Thymus (tissue), 11 donors: ENCODE results near the gene PXN. TPM values are rescaled to one million over a fixed set of nuclear protein-coding genes. Genes with fewer than 3 reads are reported as not detected.

Experiments
- DNase-seq, 9 donors: peaks; one replicate each; pipeline ENCODE4 v3.0.0-alpha.2; 2013; ENCODE audit warnings: low spot score in 9 of 9, low read depth in 6 of 9, missing footprints in 1 of 9
- H3K27ac ChIP-seq, 2 donors: one replicate each; pipeline ENCODE4 v1.5.1; 2013; ENCODE audit warnings: control low read depth in 1 of 2, low read depth in 1 of 2, low read length in 1 of 2, mild to moderate bottlenecking in 1 of 2, moderate library complexity in 1 of 2
- H3K27me3 ChIP-seq, 2 donors: one replicate each; pipeline ENCODE4 v1.5.1; 2013; ENCODE audit warnings: low read length in 1 of 2; ENCODE audit not compliant: control insufficient read depth in 2 of 2, insufficient read depth in 1 of 2
- H3K36me3 ChIP-seq, 2 donors: one replicate each; pipeline ENCODE4 v1.5.1; 2013; ENCODE audit warnings: low read length in 1 of 2, mild to moderate bottlenecking in 1 of 2, moderate library complexity in 1 of 2; ENCODE audit not compliant: control insufficient read depth in 2 of 2, insufficient read depth in 2 of 2
- H3K4me1 ChIP-seq, 2 donors: one replicate each; pipeline ENCODE4 v1.5.1; 2013; ENCODE audit warnings: low read length in 2 of 2; ENCODE audit not compliant: control insufficient read depth in 2 of 2, insufficient read depth in 2 of 2
- H3K4me3 ChIP-seq, 2 donors: one replicate each; pipeline ENCODE4 v1.5.1; 2013; ENCODE audit warnings: low read length in 2 of 2, control low read depth in 1 of 2, mild to moderate bottlenecking in 1 of 2
- H3K9me3 ChIP-seq, 2 donors: one replicate each; pipeline ENCODE4 v1.5.1; 2013; ENCODE audit warnings: low read length in 1 of 2, mild to moderate bottlenecking in 1 of 2; ENCODE audit not compliant: control insufficient read depth in 2 of 2, insufficient read depth in 1 of 2
- WGBS: extraction: QIAGEN DNeasy Blood & Tissue Kit; methylation state at CpG from one replicate; pipeline ENCODE4 v1.1.7; 2013; 5-methylcytosine and 5-hydroxymethylcytosine counted together
- polyA plus RNA-seq: library from polyadenylated mRNA; stranded (reverse); fragments of 200-250 nt; gene quantifications from one replicate; pipeline ENCODE4 v1.2.3, GENCODE V29; 2013
- total RNA-seq: library from RNA; stranded (reverse); fragments of 120-200 nt; gene quantifications from one replicate; pipeline ENCODE4 v1.2.4, GENCODE V29; 2013
- donor health status: healthy.

PXN gene
- total and polyA plus RNA-seq, 2 donors, result 7.2 to 112 TPM

GRCh38 chr12:120223458-120224303 is 41.8 kb downstream of the PXN start:
- 97% methylated on average over 19 of the region's 19 CpGs for WGBS
- Histone ChIP-seq H3K4me3 (no peak overlapping the region), H3K36me3 (peaks cover 21 to 23% of the 10 kb centered on the region in 2 donors), H3K9me3 (no peaks in the 10 kb centered on the region), H3K27ac (no peak overlapping the region), H3K4me1 (peaks cover 21 to 34% of the 10 kb centered on the region in 2 donors), H3K27me3 (no peaks in the 10 kb centered on the region)
- no peak for DNase-seq

- H3K9me3 ChIP-seq, result no peaks in the 10 kb centered on the region
- H3K27ac ChIP-seq, result no peak overlapping the region
- WGBS, result 98% methylated on average over 12 of the region's 12 CpGs
- no peak overlapping the region for H3K4me3 ChIP-seq
- no peak for DNase-seq
- H3K36me3 ChIP-seq, result peaks cover 21 to 24% of the 10 kb centered on the region in 2 donors
- no peaks in the 10 kb centered on the region for H3K27me3 ChIP-seq
- peaks cover 17 to 21% of the 10 kb centered on the region in 2 donors for H3K4me1 ChIP-seq
Observed at GRCh38 chr12:120222288-120222832, 43.2 kb downstream of the PXN start.

GRCh38 chr12:120221576-120221900 is 44.0 kb downstream of the PXN start:
- no peaks in the 10 kb centered on the region for H3K9me3 ChIP-seq
- H3K27ac ChIP-seq, result no peak overlapping the region
- no peaks in the 10 kb centered on the region for H3K27me3 ChIP-seq
- no peak overlapping the region for H3K4me3 ChIP-seq
- H3K36me3 ChIP-seq, result peaks cover 21 to 24% of the 10 kb centered on the region in 2 donors
- 98% methylated on average over 13 of the region's 13 CpGs for WGBS
- DNase-seq, result no peak
- peaks cover 17 to 20% of the 10 kb centered on the region in 2 donors for H3K4me1 ChIP-seq

DNA sequence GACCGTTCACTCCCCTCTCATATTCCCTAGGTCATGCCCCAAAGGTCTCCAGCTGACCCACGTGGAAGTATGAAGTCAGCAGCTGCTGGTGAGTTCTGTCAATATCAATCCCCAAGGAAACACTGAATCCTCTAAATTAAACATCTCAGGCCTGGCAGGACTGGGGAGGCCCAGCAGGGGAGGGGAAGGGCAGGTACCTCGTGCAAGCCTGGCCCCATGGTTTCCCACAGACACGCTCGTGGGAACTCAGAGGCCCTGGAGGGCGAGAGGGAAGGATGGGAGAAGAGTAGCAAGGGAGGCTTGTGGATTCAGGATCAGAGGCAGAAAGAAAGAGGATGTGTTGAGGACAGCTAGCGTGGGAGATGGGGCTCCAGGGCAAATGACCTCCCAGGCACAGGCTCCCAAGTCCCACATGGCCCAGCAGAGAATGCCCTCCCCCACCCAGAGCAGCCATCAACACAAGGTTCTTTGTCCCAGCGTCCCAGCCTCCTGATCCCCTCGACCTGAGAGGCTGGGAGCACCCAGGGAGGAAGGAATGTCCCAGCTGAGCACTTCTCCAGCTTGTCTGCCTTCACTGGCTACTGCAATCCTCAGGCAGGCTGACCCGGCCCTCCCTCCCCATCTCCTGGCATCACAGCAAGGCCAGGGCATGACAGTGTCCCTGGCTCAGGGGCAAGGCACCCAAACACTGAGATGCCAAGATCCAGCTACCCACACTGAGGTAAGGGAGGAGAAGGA is 44.5 kb downstream of the PXN start:
- WGBS, result 96% methylated on average over 10 of the region's 10 CpGs
- Histone ChIP-seq H3K27me3 (no peaks in the 10 kb centered on the region), H3K9me3 (no peaks in the 10 kb centered on the region), H3K36me3 (peaks cover 21 to 24% of the 10 kb centered on the region in 2 donors), H3K4me3 (no peak overlapping the region), H3K27ac (no peak overlapping the region), H3K4me1 (peaks cover 13 to 15% of the 10 kb centered on the region in 2 donors)
- no peak for DNase-seq

GRCh38 chr12:120218680-120219606 is 46.6 kb downstream of the PXN start:
- H3K9me3 ChIP-seq, result no peaks in the 10 kb centered on the region
- no peaks in the 10 kb centered on the region for H3K4me1 ChIP-seq
- H3K4me3 ChIP-seq, result no peak overlapping the region
- no peaks in the 10 kb centered on the region for H3K27me3 ChIP-seq
- WGBS, result 96% methylated on average over 19 of the region's 19 CpGs
- peaks cover 26 to 32% of the 10 kb centered on the region in 2 donors for H3K36me3 ChIP-seq
- no peak for DNase-seq
- no peak overlapping the region for H3K27ac ChIP-seq

- Histone ChIP-seq H3K4me3 (no peak overlapping the region), H3K27me3 (no peaks in the 10 kb centered on the region), H3K9me3 (no peaks in the 10 kb centered on the region), H3K36me3 (peaks cover 30 to 34% of the 10 kb centered on the region in 2 donors), H3K4me1 (no peaks in the 10 kb centered on the region), H3K27ac (no peak overlapping the region)
- DNase-seq, result no peak
- WGBS, result 95% methylated on average over 32 of the region's 32 CpGs
Observed at GRCh38 chr12:120216742-120217605, 48.6 kb downstream of the PXN start.

DNA sequence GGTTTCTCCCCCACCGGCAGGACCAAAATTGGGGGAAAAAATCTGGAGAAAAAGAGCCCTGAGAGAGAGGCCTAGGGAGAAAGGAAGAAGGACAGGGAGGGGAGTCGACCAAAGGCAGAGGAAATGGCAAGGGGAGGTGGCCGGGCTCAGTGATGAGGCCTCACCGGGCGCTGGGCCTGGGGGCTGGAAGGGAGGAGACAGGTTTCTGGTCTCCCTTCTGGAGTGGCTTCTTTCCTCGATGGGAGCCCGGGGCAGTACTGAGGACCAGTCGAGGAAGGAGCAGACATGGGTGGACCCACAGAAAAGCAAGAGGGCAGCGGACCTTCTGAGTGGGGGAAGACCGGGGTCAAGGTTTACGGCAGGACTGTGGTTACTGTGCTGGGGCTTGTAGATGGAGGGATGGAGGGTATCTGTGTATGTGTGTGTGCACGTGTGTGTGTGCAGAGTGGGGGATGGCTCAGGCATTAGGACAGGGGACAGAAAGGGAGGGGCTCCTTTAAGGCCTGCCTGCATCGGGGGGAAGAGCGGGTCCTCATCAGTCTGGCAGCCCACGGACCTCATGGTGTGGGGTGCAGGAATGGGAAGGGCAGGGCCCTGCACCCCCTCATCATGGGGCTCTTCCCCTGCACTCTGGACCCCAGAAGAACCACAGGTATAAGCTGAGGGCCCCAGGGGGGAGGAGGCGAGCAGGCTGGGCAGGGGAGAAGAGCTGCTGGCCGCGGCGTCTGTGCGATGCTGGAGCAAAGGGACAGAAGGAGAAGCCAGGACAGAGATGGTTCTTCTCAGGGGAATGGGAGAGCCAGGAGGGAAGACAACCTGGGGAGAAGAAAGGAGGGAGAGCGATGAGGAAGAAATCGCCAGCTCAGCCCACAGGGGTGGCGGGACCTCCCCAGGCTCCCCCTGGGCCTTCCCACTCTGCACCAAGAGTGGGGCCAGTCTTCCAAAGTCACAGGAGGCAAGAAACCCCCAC is 49.5 kb downstream of the PXN start:
- no peak overlapping the region for H3K27ac ChIP-seq
- H3K27me3 ChIP-seq, result no peaks in the 10 kb centered on the region
- no peak overlapping the region for H3K4me3 ChIP-seq
- H3K36me3 ChIP-seq, result peaks cover 33 to 38% of the 10 kb centered on the region in 2 donors
- no peaks in the 10 kb centered on the region for H3K4me1 ChIP-seq
- WGBS, result 94% methylated on average over 23 of the region's 23 CpGs
- DNase-seq, result no peak
- no peaks in the 10 kb centered on the region for H3K9me3 ChIP-seq
